ENCODE results near the gene SYT2.

SYT2 gene

DNA sequence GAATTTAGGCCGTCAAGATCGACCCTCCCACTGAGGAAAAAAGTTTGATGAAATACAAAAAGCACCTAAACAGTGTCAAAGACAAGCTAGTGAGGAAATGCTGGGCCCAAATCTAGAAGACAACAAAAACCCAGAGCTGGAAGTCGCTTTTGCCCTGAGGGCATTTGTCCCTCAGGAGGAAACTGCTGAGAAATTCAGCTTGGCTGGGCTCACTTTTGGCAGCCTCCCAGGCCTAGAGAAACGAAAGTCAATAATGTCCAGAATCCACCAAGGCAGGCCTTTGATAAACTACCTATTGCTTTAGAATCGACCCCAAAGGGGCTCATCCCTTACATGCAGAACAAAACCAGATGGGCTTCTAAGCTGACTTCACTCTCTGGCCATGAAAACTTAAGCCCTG lies 38.9 kb downstream of the SYT2 start:
- no peak for DNase-seq

DNA sequence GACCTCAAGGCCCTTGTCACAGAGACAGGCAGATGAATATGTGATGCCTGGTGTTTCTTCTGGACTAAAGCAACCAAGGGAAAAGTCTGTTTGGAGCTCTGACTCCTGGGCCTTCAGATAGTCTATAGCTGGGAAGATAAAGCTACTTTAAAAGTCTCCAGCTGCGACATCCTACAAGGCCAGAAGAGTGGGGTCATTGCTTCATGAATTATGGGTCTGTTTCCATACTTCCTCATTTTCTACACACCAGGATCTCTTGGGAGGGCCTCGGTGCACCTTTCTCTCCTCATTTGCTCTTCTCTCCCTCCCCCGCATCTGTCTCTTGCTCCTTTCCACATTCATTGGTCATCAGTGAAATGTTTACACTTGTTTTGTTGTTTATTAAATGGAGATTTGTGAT lies 44.8 kb downstream of the SYT2 start:
- no peak for DNase-seq

DNA sequence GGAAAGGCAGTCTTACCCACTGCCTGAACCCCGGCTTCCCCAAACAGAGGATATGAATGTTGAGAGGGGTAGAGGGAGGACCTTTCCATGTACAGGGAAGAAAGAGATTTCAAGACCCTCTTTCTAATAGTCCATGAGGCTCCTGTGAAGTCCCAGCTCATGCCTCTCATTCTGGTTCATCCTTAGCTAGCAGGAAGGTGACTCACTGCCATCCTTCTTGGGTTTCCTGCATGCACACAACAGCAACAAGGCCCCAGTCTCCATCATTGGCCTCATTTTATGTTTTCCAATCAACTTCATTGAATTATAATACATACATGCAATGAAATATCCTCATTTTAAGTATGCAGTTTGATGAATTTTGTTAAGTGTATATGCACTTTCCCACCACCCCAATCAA lies 46.2 kb downstream of the SYT2 start:
- DNase-seq = no peak

DNA sequence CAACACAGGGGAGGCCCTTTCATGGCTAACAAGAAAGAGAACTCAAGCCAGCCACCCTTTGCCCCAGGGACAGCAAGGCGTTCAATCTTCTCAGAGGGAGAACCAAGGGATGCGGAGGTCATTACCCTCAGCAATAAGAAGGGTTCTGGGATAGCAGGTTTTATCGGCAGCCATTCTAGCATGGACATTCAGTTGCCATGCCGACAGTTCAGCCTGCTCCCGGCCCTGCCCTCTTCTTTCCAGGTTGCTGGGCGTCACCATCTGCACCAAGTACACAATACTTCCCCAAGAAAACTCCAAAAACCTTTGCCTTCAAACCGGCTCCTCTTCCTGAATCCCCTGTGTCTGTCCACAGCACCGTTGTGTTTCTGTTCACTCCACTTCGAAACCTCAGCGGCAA lies 47.1 kb downstream of the SYT2 start:
- no peak for DNase-seq

DNA sequence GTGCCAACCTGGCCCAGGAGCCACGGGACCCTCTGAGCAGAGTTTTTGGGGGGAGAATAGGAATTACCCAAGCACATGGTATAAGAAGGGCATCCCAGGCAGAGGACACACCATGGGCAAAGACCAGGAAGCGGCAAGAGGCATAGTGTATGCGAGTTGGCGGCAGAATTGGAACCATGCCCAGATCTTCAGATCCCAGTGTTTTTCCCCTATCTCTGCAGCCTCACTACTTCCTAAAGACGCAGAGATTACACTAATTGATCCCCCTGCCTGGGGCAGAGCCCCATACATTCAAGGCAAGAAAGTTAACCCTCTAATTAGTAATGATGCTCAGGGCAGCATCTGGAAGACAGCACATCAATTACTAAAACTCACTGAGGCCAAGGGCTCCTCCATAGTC lies 48.2 kb downstream of the SYT2 start:
- no peak for DNase-seq

DNA sequence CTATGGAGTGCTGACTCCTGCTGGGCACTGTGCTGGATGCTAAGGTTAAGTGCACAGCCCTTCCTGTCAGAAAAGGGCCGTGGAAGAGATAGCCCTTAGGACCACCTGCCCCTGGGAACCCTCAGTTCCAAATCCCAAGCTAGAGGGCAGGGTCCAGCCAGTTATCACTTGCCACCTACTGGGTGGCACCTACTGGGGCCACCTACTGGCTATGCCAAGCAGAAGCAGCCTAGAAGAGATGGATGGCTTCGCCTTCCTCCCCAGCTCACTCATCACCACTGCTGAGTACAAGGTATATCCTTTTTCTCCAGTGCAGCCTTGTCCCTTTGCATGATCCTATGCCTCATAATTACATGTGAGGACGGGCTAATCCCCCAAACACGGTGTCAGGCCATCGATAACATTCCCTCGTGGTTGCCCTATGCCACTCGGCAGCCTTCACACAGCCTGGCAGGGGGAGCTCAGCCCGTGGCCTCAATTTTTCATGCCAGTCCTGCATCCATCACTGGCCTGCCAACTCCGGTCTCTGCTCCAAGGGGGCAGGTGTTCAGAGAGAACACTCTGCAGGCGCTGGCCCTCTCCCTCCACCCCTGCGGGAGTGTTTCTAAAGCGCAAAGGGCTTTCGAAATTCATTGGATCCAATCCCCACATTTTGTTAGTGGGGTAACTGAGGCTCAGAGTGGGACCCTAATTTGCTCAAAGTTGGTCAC lies 49.0 kb downstream of the SYT2 start:
- no peak for DNase-seq

DNA sequence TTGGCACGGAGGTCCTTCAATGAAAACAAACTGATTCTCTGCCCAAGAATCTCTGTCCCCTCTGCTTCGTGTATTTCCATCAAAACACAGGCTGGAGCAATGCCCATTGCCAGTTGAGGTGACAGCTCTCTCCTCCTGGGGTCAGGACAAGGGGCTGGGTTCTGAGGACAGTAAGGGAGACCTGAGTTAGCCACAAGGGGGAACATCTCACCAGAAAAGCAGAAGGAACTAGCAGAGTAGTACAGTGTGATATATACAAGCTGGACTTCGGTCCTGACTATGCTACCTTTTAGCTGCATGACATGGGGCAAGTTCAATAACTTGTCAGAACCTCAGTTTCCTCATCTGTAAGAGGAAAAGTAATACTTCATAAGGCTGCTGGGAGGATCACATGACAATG lies 50.3 kb downstream of the SYT2 start:
- DNase-seq = no peak

DNA sequence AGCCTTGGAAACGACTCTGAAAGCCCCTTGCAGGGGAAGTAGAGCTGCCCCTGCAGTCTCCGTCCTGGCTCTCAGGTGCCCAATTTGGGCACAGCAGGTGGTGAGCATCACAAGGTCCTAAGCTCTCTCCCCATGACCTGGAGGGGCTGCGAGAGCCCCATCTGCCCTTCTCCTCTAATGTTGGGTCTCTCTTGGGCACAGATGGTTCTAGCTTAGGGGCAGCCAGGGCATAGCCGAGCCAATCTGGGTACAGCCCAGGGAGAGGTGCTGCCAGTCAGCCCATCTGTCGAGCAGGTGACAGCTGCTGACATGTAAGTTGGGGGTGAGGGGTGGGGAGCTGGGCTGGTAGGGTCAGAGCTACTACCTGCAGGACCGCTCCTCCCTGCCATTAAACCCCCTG lies 50.7 kb downstream of the SYT2 start:
- DNase-seq = no peak

DNA sequence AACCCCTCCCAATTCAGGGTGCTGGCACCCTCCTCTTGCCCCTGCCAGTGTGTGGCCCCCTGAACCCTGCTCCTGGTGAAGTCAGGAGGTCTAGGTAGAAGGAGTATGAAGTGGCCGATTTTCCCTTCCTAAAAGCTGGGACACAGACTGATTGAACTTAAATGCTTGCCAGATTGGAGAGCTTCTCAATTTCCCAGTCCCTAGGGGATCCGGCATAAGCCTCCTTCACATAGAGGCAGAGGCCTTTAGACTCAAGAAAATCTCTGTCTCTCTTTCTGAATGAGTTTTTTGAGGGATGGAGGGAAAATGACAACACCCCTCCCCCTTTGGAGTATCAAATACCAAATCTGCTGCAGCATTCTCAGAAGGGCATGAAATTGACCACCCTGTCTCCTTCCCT lies 51.5 kb downstream of the SYT2 start:
- no peak for DNase-seq

DNA sequence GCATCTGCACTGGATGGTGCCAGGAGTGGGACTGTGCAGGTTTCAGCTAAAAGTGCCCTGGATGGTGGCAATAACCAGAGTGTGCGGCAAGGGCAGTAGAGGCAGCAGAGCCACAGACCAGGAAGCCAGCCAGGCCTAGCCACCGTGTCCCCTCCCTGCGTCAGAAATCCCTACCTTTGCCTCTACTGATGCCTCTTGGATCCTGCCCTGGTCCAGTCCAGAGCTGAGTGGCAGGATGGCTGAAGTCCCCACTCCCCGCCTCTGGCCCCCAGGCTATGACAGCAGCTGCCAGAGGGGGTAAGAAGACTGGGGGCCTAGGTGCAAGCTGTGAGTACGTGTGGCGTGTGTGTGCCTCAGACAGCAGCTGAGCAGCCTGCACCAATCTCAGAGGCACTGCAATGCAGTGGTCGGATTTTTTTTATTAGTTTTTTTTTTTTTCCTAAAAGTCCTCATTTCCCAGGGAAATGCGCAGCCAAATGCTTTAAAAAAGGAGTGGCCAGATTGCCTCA lies 51.9 kb downstream of the SYT2 start:
- no peak for DNase-seq

DNA sequence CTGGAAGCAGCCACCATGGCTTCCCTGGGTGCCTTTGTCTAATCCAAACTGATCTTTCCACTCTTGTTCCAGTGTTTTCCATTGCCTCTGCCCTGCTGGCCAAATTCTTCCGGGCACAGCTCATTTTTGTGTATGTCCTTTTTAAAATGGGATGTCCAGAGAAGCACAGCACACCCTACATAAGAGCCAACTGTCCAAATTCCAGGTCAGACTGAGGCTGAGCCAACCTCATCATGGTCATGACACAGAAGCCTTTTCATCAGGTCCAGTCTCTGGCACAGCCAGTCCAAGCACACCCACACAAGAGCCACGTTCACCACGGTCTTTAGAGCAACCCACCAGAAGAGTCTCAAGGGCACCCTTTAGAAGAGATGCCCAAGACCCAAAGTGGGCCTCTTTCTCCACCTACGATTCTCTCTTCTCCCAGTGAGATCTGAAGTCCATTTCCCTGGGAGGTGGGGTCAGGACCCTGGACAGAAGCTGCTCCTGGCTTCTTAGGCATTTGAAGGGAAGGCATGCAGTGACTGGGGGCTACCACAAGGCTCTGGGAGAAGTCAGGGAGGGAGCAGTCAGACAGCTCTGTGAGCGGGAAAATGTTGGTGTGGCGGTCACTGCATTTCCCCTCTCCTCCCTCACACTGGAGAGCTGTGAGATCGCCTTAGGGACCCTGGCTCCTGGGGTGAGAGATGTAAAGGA lies 53.2 kb downstream of the SYT2 start:
- DNase-seq = no peak

DNA sequence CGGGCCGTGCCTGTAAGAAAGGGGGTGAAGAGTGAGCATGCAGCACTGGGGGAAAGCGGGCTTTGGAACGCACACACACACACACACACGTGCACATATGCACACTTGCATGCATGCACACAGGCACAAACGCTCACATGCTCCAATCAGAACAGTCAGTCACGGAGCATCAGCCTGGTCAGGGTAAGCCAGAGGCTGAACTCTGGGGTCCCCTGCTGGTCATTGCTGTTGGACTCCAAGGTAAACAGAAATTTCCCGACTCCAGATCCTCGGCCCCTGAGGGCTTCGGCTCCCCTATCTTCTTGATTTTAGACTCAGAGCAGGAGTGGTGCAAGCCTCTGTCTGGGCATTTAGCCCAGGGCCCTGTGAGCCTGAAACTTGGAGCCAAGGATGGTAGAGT lies 54.2 kb downstream of the SYT2 start:
- DNase-seq = no peak

DNA sequence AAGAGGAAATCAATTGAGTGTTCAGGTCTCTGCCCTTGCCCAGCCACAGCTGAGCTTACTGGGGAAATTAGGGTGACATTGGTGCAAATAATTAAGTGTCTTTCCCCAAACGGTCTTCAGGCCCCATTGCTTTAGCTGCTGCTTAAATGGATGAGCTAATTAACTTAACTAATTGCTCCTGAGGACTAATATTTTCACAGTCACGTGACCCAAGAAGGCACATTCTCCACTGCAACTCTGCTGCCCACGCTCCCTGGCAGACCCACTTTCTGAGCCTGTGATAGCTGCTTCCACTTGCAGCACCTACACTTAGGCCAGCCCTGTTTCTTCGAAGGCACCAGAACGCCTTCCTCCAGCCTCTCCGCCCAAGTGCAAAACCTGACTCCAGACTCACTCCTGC lies 56.2 kb downstream of the SYT2 start:
- no peak for DNase-seq

DNA sequence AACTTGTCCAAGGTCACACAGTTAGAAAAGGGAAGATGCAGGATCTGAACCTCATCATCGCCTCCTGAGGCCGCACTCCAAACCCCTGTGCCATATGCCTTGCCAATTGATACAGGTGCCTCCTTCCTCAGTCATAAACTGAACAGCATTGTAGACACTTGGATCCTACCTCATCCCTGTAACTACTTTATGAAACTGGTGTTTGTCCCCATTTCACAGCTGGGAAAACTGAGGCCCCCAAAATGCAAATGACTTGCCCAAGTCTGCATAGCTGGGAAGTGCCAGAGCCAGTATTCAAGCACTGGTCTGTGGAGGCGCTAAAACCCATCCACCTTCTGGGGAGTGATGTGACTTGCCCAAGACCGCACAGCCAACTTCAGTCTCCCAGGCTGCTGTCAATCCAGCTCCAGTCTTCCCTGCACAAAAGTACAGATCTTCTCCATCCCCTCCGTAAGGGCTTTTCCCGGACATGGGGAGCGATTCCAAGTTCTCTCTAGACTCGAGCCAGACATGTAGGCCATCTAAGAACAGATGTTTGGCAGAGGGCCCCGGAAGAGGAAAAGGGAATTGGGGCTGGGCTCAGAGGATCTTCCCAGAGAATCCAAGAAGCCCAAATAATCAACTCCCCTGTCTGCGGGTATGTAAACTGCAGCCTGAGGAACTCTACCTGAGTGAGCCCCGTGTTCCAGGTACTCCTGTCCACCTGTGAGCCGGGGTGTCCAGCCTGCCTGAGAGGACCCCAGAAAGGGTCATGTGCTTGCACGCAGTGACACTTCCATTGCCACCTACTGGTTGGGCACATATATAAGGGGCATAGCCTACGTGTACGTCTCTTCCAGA lies 60.5 kb downstream of the SYT2 start:
- no peak for DNase-seq

DNA sequence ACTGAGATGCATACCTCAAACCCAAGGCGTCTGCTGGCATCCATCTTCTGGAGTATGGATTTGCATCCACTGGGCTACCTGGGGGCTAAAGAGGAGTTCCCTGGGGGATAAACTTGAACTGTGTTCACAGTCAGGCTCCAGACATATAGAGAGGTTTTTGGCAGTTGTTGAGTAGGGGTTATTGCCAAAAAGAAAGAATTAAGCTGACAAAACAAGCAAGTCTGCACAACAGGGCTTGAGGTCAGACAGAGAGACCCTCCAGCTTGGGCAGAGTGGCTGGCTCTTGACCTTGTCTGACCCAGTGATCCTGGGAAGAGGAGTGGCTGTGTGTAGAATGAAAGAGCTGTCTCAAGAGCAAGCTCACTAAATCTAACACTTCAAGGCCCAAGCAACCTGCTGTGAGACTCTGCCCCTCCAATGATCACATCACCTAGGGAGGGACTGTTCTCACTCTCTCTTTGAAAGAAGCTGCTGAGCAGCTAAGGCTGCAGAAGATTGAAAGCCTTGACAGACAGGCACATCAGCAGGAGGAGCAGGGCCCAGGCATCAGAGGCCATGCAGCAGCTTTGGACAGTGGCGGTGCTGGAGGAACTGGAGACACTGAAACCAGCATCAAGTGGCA lies 61.5 kb downstream of the SYT2 start:
- DNase-seq = no peak

DNA sequence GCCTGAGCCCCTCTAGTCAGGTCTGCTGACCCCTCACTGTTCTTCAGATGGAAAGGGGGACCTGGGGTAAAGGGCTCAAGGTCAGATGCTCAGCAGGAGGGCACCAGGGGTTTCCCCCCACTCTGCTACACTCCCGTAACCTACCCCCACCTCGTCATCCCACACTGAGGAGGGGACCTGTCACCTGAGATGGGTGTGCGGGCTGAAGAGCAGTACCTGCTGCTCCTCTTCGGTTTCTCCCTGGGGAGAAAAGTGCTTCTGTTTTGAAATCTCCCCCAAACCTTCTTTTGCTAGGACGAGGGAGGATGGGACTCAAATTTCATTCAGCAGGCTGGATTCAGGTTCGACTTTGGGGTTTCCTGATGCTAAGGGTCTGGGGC lies 65.2 kb downstream of the SYT2 start:
- no peak for DNase-seq

DNA sequence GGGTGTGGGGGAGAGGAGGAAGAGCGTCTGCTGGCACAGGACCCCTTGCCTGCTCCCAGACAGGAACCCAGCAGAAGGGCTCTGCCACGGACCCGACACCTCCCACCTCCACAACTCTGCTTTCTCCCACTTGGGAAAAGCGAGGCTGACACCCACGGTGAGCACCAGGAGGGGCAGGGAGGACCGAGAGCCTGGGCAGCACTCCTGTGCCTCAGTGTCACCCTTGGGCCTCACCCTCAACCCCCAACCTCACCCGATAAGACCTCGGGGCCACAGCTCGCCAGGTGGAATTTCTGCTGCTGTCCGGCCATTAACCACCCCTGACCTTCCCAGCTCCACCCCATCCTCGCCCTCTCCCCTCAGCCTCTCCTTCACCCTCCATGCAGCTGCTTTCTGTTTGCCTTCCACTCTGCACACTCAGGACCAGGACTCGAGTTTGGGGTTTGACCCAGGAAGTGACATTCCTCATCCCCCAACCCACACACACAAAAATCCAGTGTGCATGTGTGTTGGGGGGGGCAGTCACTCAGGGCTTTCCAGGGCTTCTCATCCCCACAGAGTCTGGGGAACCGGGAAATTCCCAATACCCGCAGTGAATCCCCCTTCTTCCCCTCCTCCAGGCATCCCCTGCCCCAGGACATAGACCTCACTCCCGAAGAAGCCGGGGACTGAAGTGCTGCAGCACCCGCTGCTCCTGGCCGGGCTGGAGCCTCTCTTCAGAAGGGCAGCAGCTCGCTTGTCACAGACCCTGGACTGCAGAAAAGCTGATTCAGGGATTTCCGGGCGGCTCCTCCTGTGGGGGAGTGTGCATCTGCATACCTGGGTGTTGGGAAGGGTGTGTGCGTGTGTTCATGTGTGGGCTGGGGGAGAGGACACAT lies 65.8 kb downstream of the SYT2 start:
- no peak for DNase-seq

DNA sequence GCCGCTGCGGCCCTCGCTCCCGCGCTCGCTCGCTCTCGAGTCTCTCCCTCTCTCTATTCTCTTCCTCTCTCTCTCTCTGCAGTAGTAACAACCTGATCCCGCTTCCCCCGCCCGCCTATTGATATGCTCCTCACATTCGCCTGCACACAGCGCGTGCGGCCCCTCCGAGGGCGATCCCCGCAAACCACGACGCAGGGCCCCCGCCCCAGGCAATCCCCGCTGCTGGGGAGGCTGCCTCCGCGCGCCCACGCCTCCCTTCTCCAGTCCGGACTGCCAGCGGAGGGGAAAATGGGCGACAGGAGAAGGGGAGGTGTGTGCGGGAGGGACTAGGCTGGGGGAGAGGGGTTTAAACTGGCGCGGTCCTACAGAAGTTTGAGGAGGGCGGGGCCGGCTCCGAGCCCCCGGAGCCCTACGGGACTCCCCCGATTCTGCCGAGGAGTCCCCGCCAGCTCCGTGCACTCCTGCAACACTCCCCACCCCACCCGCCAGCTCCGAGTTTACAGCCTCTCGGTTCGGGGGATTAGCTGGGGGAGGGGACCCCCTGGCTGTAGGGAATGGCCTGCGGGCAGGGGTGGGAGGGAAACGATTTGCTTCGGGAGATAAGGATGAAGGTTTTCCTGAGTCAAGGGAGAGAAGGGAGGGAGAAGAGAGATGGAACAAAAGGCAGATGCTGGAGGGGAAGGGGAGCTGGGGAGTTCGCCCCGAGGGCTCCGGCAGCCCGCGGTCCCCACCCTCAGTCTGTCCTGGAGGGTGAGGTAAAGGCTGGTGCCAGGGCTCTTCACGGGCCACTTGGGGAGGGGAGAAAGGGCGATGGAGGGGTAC lies 66.6 kb downstream of the SYT2 start:
- DNase-seq = no peak

DNA sequence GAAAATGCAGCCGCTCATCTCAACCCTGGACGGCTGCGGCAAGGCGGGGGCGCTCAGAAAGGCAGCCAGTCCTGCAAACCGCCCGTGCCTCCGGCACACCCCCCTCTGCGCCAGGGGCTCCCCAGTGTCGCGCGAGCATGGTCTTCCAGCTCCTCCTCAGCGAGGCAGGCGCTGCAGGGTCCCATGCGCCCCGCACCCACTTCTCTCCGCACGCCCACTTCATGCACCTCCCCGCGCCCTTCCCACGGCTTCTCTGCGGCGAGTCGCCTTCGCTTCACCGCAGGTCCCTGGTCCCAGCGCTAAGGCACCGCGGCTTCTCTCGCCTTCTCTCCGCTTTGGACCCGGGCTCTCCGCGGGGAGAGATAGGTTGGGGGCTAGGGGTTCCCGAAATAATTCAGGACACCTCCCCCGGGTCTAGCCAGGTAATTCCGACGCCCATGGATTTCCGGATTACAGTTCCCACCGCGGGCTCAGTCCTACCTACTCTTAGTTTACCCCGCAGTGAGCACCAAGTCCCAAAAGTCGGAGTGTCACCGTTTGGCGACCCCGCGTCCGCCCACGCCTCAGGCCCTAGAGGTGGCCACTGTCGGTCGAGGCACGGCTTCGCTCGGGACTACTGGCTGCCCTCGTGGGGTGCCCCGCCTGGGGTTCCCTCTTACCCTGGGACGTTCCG lies 67.5 kb downstream of the SYT2 start:
- DNase-seq = no peak

DNA sequence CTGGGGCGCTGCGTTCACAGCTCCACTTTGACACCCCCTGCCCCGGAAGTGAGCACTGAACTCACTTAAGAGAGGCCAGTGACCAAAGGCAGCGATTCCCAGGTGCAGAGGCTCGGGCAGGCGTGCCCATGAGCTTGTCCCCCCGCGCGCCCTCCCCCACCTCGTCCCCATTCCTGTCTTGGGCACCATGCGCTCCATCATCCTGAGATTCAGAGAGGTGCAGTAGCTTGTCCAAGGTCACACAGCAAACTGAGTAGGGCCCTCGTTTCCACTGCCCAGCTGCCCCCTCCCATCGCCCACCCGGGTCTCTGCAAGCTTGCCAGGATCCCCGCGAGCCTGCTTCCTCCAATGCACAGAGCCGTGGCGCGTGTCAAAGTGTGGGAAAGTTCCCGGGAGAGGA lies 68.0 kb downstream of the SYT2 start:
- no peak for DNase-seq

DNA sequence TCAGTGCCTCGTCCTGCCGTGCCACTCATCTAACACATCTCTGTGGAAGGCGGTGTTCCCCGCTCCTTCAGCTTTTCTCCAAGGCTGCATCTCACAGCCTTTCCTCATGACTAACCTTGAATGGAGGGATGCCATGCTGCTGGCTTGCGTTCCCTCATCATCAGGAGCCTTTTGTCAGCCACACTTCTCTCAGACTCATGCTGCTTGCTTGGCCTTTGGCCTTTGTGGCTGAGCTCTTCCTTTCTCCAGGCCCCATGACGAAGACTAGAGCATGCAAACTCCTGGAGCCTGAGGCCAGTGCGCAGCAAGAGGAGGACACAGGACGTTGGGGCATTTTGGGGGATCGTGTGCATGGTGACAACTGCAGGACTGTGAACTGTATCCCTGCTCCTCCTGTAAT lies 70.8 kb downstream of the SYT2 start:
- DNase-seq = no peak
